Retinal pigment epithelial cell (primary cell): ENCODE results near the gene MEGF10.
A peak's percentile ranks its signal among the peaks of the same experiment; 100 is the strongest.

Source experiments
- DNase-seq: peaks from one replicate; pipeline ENCODE4 v3.0.0-alpha.2; 2010; ENCODE audit warnings: low read depth
- H3K4me3 ChIP-seq: 2 replicates; pipeline ENCODE4 v1.5.1; 2011; ENCODE audit warnings: mild to moderate bottlenecking, low read length, control low read depth, moderate library complexity
- CTCF ChIP-seq: conservative IDR thresholded peaks from 2 replicates; pipeline ENCODE4 v1.5.1; 2011; ENCODE audit warnings: low read depth, low read length, control low read depth, inconsistent platforms

Gene MEGF10

GRCh38 chr5:127399068-127399467 is 108.5 kb downstream of the MEGF10 start:
- H3K4me3 ChIP-seq: no peak overlapping the region
- no peak for TF ChIP-seq CTCF
- DNase-seq: no peak

GRCh38 chr5:127400539-127400938 is 109.9 kb downstream of the MEGF10 start:
- TF ChIP-seq CTCF: no peak
- no peak for DNase-seq

GRCh38 chr5:127400946-127401670 is 110.5 kb downstream of the MEGF10 start:
- H3K4me3 ChIP-seq: no peak overlapping the region
- TF ChIP-seq CTCF: no peak
- peak; percentile 67 for DNase-seq

More at GRCh38 chr5:127400539-127400938, 109.9 kb downstream of the MEGF10 start:
- no peak overlapping the region for H3K4me3 ChIP-seq

GRCh38 chr5:127402361-127402760 is 111.8 kb downstream of the MEGF10 start:
- no peak for DNase-seq
- no peak overlapping the region for H3K4me3 ChIP-seq
- no peak for TF ChIP-seq CTCF

- no peak for DNase-seq
- TF ChIP-seq CTCF: no peak
- H3K4me3 ChIP-seq: no peak overlapping the region
Observed at GRCh38 chr5:127404190-127404589, 113.6 kb downstream of the MEGF10 start.

- no peak for TF ChIP-seq CTCF
- no peak overlapping the region for H3K4me3 ChIP-seq
- no peak for DNase-seq
Observed at GRCh38 chr5:127406326-127407121, 115.9 kb downstream of the MEGF10 start.
